ENCODE measurements around the gene SVEP1.
"Not testable (repeated sequence)": the region's sequence is repeated elsewhere in the genome, so short reads cannot be mapped to it uniquely, and the experiment has no call there.

SVEP1 gene

GRCh38 chr9:110451726-110452125 lies 127.8 kb downstream of the SVEP1 start:
- DNase-seq (ENCODE audit: low read depth in 2 of 2, low spot score in 1 of 2) = no peak

- no peak for DNase-seq (ENCODE audit: low read depth in 2 of 2, low spot score in 1 of 2)
Observed at GRCh38 chr9:110447476-110447875, 132.1 kb downstream of the SVEP1 start.

- DNase-seq (ENCODE audit: low read depth in 2 of 2, low spot score in 1 of 2) = no peak
Observed at GRCh38 chr9:110446171-110446570, 133.4 kb downstream of the SVEP1 start.

- no peak for DNase-seq (ENCODE audit: low read depth in 2 of 2, low spot score in 1 of 2)
Observed at GRCh38 chr9:110444911-110445310, 134.6 kb downstream of the SVEP1 start.

- no peak for DNase-seq (ENCODE audit: low read depth in 2 of 2, low spot score in 1 of 2)
Observed at GRCh38 chr9:110443866-110444220, 135.7 kb downstream of the SVEP1 start.

GRCh38 chr9:110443146-110443865 lies 136.2 kb downstream of the SVEP1 start:
- DNase-seq (ENCODE audit: low read depth in 2 of 2, low spot score in 1 of 2) = no peak

GRCh38 chr9:110440796-110441195 lies 138.7 kb downstream of the SVEP1 start:
- DNase-seq (ENCODE audit: low read depth in 2 of 2, low spot score in 1 of 2) = no peak

- DNase-seq (ENCODE audit: low read depth in 2 of 2, low spot score in 1 of 2) = no peak
Observed at GRCh38 chr9:110440172-110440571, 139.4 kb downstream of the SVEP1 start.

GRCh38 chr9:110432253-110432652 lies 147.3 kb downstream of the SVEP1 start:
- no peak for DNase-seq (ENCODE audit: low read depth in 2 of 2, low spot score in 1 of 2)

- no peak for DNase-seq (ENCODE audit: low read depth in 2 of 2, low spot score in 1 of 2)
Observed at GRCh38 chr9:110429453-110429852, 150.1 kb downstream of the SVEP1 start.

- no peak for DNase-seq (ENCODE audit: low read depth in 2 of 2, low spot score in 1 of 2)
Observed at GRCh38 chr9:110427497-110428104, 151.9 kb downstream of the SVEP1 start.

- no peak for DNase-seq (ENCODE audit: low read depth in 2 of 2, low spot score in 1 of 2)
Observed at GRCh38 chr9:110426052-110426709, 153.4 kb downstream of the SVEP1 start.

GRCh38 chr9:110414471-110414870 lies 165.1 kb downstream of the SVEP1 start:
- DNase-seq (ENCODE audit: low read depth in 2 of 2, low spot score in 1 of 2) = no peak

GRCh38 chr9:110410961-110411360 lies 168.6 kb downstream of the SVEP1 start:
- no peak for DNase-seq (ENCODE audit: low read depth in 2 of 2, low spot score in 1 of 2)

- DNase-seq (ENCODE audit: low read depth in 2 of 2, low spot score in 1 of 2) = no peak
Observed at GRCh38 chr9:110408598-110408997, 170.9 kb downstream of the SVEP1 start.

GRCh38 chr9:110405858-110406443 lies 173.6 kb downstream of the SVEP1 start:
- DNase-seq (ENCODE audit: low read depth in 2 of 2, low spot score in 1 of 2) = no peak

- no peak for DNase-seq (ENCODE audit: low read depth in 2 of 2, low spot score in 1 of 2)
Observed at GRCh38 chr9:110404473-110404872, 175.1 kb downstream of the SVEP1 start.

GRCh38 chr9:110399983-110400382 lies 179.6 kb downstream of the SVEP1 start:
- no peak for DNase-seq (ENCODE audit: low read depth in 2 of 2, low spot score in 1 of 2)

- not testable (repeated sequence) for DNase-seq (ENCODE audit: low read depth in 2 of 2, low spot score in 1 of 2)
Observed at GRCh38 chr9:110398992-110399391, 180.5 kb downstream of the SVEP1 start.

- DNase-seq (ENCODE audit: low read depth in 2 of 2, low spot score in 1 of 2) = no peak
Observed at GRCh38 chr9:110391826-110392485, 187.6 kb downstream of the SVEP1 start.

- DNase-seq (ENCODE audit: low read depth in 2 of 2, low spot score in 1 of 2) = no peak
Observed at GRCh38 chr9:110389148-110389750, 190.3 kb downstream of the SVEP1 start.
